Upper lobe of left lung (tissue), 6 donors: Measurements from ENCODE around the gene NPHS1. TPM values are rescaled to one million over a fixed set of nuclear protein-coding genes. Genes with fewer than 3 reads are reported as not detected.
A peak's percentile ranks its signal among the peaks of the same experiment; 100 is the strongest.

ENCODE experiments used
- ATAC-seq, 2 donors: fragments of 200-7000 bp; cut with Tn5 transposase; one replicate each; pipeline ENCODE4 v1.9.1; 2022; ENCODE audit warnings: mild to moderate bottlenecking in 2 of 2, moderate library complexity in 2 of 2; ENCODE audit not compliant: low FRiP score in 2 of 2
- DNase-seq, 2 donors: peaks; one replicate each; pipeline ENCODE4 v3.0.0-alpha.2; 2019 to 2020
- H3K27ac ChIP-seq, 4 donors: fragments of 200-600 bp; sonication (generic); one replicate each; pipeline ENCODE4 v1.5.1; 2016 to 2019
- H3K27me3 ChIP-seq, 4 donors: fragments of 200-600 bp; sonication (generic); one replicate each; pipeline ENCODE4 v1.5.1; 2017 to 2019
- H3K36me3 ChIP-seq, 4 donors: fragments of 200-600 bp; sonication (generic); one replicate each; pipeline ENCODE4 v1.5.1; 2016 to 2019
- H3K4me1 ChIP-seq, 4 donors: fragments of 200-600 bp; sonication (generic); one replicate each; pipeline ENCODE4 v1.5.1; 2018 to 2019
- H3K4me3 ChIP-seq, 4 donors: fragments of 200-600 bp; sonication (generic); one replicate each; pipeline ENCODE4 v1.5.1; 2017 to 2019; ENCODE audit warnings: mild to moderate bottlenecking in 2 of 4, moderate library complexity in 1 of 4
- H3K9me3 ChIP-seq, 4 donors: fragments of 200-600 bp; sonication (generic); one replicate each; pipeline ENCODE4 v1.5.1; 2018 to 2019
- EP300 ChIP-seq, 4 donors: sonication (generic); formaldehyde crosslinking; IDR thresholded peaks; one replicate each; pipeline ENCODE4 v1.5.1; 2017; ENCODE audit warnings: antibody characterized with exemption in 4 of 4, control low read depth in 2 of 4
- POLR2A ChIP-seq, 4 donors: fragments of 450-650 bp; IDR thresholded peaks; one replicate each; pipeline ENCODE4 v1.5.1; 2016 to 2017; ENCODE audit warnings: antibody characterized with exemption in 4 of 4, mild to moderate bottlenecking in 2 of 4
- POLR2AphosphoS5 ChIP-seq, 2 donors: sonication (generic); formaldehyde crosslinking; IDR thresholded peaks; one replicate each; pipeline ENCODE4 v1.5.1; 2017; ENCODE audit warnings: antibody characterized with exemption in 2 of 2
- WGBS, 2 donors: methylation state at CpG; one replicate each; pipeline ENCODE4 v1.1.5; 2017 to 2018; 5-methylcytosine and 5-hydroxymethylcytosine counted together
- total RNA-seq, 6 donors: library from RNA; depleted of rRNA in 4 of 6; stranded (reverse); fragments of >200 nt in 4 of 6; gene quantifications; one replicate each; pipeline versions ENCODE4 v1.1.0 to v1.2.1, GENCODE V29; 2016 to 2021
- TF ChIP-seq, protein P1 (sequence below), 6 experiments: fragments of 450-650 bp in 4 of 6; fragments of 200-600 bp in 2 of 6; sonication (generic) in 2 of 6; IDR thresholded peaks; one replicate each; pipeline ENCODE4 v1.5.1; 2016 to 2019; ENCODE audit warnings: antibody characterized with exemption in 6 of 6
- donor health status: DM: no; HTN: no; CAD: no; lungs with moderate emphysema.
- donor health status: DM: no; HTN: yes; CAD: no; lungs with severe emphysema.

Gene NPHS1
- total RNA-seq, 6 donors from 2014 or later, result not detected

DNA sequence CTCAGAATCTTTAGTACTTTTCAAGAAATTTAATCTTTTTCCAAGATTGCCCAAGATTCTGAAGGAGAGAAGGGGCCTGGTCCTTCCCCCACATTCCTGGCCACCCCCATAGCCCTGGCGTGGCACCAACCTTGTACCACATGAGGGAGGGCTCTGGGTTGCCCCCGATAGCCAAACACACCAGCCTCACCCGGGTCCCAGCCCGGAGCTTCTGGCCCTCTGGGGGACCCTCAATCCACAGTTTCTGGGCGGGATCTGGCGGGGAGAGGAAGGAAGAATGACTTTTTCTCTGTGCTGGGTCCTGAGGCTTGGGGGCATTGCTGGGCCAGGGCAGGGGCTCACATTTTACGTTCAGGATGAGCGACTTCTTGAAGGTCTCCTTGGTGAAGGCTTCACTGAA lies 4.4 kb downstream of the NPHS1 start:
- peaks cover 11 to 21% (median 14%) of the 10 kb centered on the region in 4 donors for H3K4me1 ChIP-seq
- H3K9me3 ChIP-seq, result no peaks in the 10 kb centered on the region
- DNase-seq (no peak), ATAC-seq (no peak)
- H3K36me3 ChIP-seq, result no peaks in the 10 kb centered on the region
- no peak overlapping the region for H3K4me3 ChIP-seq
- H3K27ac ChIP-seq, result no peak overlapping the region
- H3K27me3 ChIP-seq, result peaks cover 0 to 39% (median 12%) of the 10 kb centered on the region in 4 donors
- TF ChIP-seq POLR2A (IDR thresholded peaks at IDR 0.05) (no peak), POLR2AphosphoS5 (IDR thresholded peaks at IDR 0.05) (no peak), EP300 (IDR thresholded peaks at IDR 0.05) (no peak)
- TF ChIP-seq, protein P1, sequence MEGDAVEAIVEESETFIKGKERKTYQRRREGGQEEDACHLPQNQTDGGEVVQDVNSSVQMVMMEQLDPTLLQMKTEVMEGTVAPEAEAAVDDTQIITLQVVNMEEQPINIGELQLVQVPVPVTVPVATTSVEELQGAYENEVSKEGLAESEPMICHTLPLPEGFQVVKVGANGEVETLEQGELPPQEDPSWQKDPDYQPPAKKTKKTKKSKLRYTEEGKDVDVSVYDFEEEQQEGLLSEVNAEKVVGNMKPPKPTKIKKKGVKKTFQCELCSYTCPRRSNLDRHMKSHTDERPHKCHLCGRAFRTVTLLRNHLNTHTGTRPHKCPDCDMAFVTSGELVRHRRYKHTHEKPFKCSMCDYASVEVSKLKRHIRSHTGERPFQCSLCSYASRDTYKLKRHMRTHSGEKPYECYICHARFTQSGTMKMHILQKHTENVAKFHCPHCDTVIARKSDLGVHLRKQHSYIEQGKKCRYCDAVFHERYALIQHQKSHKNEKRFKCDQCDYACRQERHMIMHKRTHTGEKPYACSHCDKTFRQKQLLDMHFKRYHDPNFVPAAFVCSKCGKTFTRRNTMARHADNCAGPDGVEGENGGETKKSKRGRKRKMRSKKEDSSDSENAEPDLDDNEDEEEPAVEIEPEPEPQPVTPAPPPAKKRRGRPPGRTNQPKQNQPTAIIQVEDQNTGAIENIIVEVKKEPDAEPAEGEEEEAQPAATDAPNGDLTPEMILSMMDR (IDR thresholded peaks at IDR 0.05), result no peak
- WGBS, 2 donors, result 79 to 92% methylated on average over 5 to 8 of the region's 8 CpGs

GRCh38 chr19:35846038-35846668 lies 6.2 kb downstream of the NPHS1 start:
- 1 to 21% methylated on average over 4 to 25 of the region's 26 CpGs for WGBS, 2 donors
- H3K4me1 ChIP-seq, result peaks cover 11 to 21% (median 14%) of the 10 kb centered on the region in 4 donors
- DNase-seq (no peak), ATAC-seq (no peak)
- H3K9me3 ChIP-seq, result no peaks in the 10 kb centered on the region
- H3K4me3 ChIP-seq, result peak overlapping the region in 3 of 4 donors; percentile 12 to 32 (median 29)
- H3K36me3 ChIP-seq, result no peaks in the 10 kb centered on the region
- H3K27me3 ChIP-seq, result peaks cover 0 to 40% (median 12%) of the 10 kb centered on the region in 4 donors
- H3K27ac ChIP-seq, result no peak overlapping the region
- TF ChIP-seq, protein P1 (IDR thresholded peaks at IDR 0.05), result no peak
- TF ChIP-seq POLR2AphosphoS5 (IDR thresholded peaks at IDR 0.05) (no peak), POLR2A (IDR thresholded peaks at IDR 0.05) (no peak), EP300 (IDR thresholded peaks at IDR 0.05) (no peak)

DNA sequence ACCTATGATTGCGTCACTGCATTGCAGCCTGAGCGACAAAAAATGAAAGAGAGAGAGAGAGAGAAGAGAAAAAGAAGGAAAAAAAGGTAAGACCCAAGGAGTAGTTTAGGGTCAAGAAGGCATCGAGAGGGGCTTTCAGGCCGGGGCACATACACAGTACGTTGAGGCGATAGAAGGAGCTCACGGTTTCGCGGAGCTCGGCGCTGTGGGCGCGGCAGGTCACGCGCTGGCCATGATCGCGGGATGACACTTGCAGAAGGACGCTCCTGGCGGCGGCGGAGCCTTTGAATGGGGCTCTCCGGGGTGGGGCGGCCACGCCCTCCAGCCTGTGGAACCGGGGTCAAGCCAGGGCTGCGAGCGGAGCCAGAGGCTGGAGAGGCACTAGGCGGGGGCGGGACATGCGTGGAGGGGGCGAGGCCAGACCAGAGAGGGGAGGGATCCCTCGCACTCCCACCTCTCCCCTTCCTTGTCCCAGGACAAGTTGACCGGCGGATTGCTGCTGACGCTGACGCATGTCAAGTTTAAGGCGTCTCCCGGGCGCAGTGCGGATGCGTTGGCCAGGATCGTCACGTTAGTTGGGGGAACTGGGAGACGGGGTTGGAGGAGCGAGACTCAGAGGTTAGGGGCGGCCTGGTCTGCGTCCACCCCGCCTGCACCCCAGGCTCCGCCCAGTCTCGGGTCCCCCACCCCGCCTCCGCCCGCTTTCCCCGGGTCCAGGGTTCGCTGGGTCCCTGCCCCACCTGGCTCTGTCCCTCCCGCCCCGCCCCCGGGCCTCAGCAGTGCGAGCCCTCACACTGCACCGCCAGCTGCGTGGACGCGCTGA lies 6.9 kb downstream of the NPHS1 start:
- Histone ChIP-seq H3K27me3 (peaks cover 0 to 40% (median 12%) of the 10 kb centered on the region in 4 donors), H3K9me3 (no peaks in the 10 kb centered on the region), H3K36me3 (no peaks in the 10 kb centered on the region), H3K4me3 (peak overlapping the region in 3 of 4 donors; percentile 12 to 32 (median 29)), H3K27ac (no peak overlapping the region), H3K4me1 (peaks cover 11 to 21% (median 14%) of the 10 kb centered on the region in 4 donors)
- TF ChIP-seq, protein P1 (IDR thresholded peaks at IDR 0.05), result no peak
- TF ChIP-seq POLR2AphosphoS5 (IDR thresholded peaks at IDR 0.05), result no peak
- TF ChIP-seq EP300 (IDR thresholded peaks at IDR 0.05), result no peak
- TF ChIP-seq POLR2A (IDR thresholded peaks at IDR 0.05), result no peak
- 4 to 7% methylated on average over 28 to 57 of the region's 63 CpGs for WGBS, 2 donors
- DNase-seq, result peak in 1 of 2 donors; percentile 85
- peak in 1 of 2 donors; percentile 63 for ATAC-seq

GRCh38 chr19:35844482-35845214 lies 7.7 kb downstream of the NPHS1 start:
- Histone ChIP-seq H3K9me3 (no peaks in the 10 kb centered on the region), H3K27ac (no peak overlapping the region), H3K4me1 (peaks cover 11 to 21% (median 14%) of the 10 kb centered on the region in 4 donors), H3K4me3 (no peak overlapping the region), H3K27me3 (peaks cover 0 to 40% (median 12%) of the 10 kb centered on the region in 4 donors), H3K36me3 (no peaks in the 10 kb centered on the region)
- TF ChIP-seq, protein P1 (IDR thresholded peaks at IDR 0.05), result no peak
- no peak for TF ChIP-seq POLR2A (IDR thresholded peaks at IDR 0.05)
- no peak for TF ChIP-seq EP300 (IDR thresholded peaks at IDR 0.05)
- no peak for TF ChIP-seq POLR2AphosphoS5 (IDR thresholded peaks at IDR 0.05)
- 60 to 64% methylated on average over 16 of the region's 16 CpGs for WGBS, 2 donors
- DNase-seq, result no peak
- no peak for ATAC-seq
